GM19351 (cell line): ENCODE results near the gene PLXNB3.
A peak's percentile ranks its signal among the peaks of the same experiment; 100 is the strongest.
"Not testable (repeated sequence)": the region's sequence is repeated elsewhere in the genome, so short reads cannot be mapped to it uniquely, and the experiment has no call there.

ENCODE experiments used
- ATAC-seq: cut with Tn5 transposase; IDR thresholded peaks from one replicate; pipeline ENCODE4 v1.9.1; 2021; ENCODE audit warnings: mild to moderate bottlenecking, moderate library complexity; ENCODE audit not compliant: unreplicated experiment

The PLXNB3 gene

GRCh38 chrX:153763989-153764755, at the start of gene PLXNB3:
TSS of gene PLXNB3 (plus strand) at chrX:153764249. CDS start at chrX:153765536, 1,287 bp downstream.
- peak; percentile 77 for ATAC-seq

- ATAC-seq: no peak
Observed at GRCh38 chrX:153714256-153714655, 49.8 kb upstream of the PLXNB3 start.

- no peak for ATAC-seq
Observed at GRCh38 chrX:153717445-153717844, 46.6 kb upstream of the PLXNB3 start.

GRCh38 chrX:153719238-153719637, 44.8 kb upstream of the PLXNB3 start:
- no peak for ATAC-seq

GRCh38 chrX:153719701-153720100, 44.3 kb upstream of the PLXNB3 start:
- ATAC-seq: no peak

- ATAC-seq: no peak
Observed at GRCh38 chrX:153722704-153723350, 41.2 kb upstream of the PLXNB3 start.

GRCh38 chrX:153723351-153724251, 40.4 kb upstream of the PLXNB3 start:
- ATAC-seq: peak; percentile 30

GRCh38 chrX:153724252-153725038, 39.6 kb upstream of the PLXNB3 start, which contains the start of the genes ABCD1 and BCAP31:
TSS of gene ABCD1 (plus strand) at chrX:153724856. CDS start at chrX:153725267, 411 bp downstream.
TSS of gene BCAP31 (minus strand) at chrX:153724387. CDS start at chrX:153723244, 1,143 bp downstream.
- ATAC-seq: peak; percentile 42

GRCh38 chrX:153725039-153725831, 38.8 kb upstream of the PLXNB3 start:
- no peak for ATAC-seq

GRCh38 chrX:153725832-153726285, 38.2 kb upstream of the PLXNB3 start:
- no peak for ATAC-seq

GRCh38 chrX:153726286-153727122, 37.5 kb upstream of the PLXNB3 start:
- ATAC-seq: peak; percentile 51

GRCh38 chrX:153727123-153727931, 36.7 kb upstream of the PLXNB3 start:
- no peak for ATAC-seq

- no peak for ATAC-seq
Observed at GRCh38 chrX:153728095-153728494, 36.0 kb upstream of the PLXNB3 start.

GRCh38 chrX:153728951-153729631, 35.0 kb upstream of the PLXNB3 start:
- ATAC-seq: no peak

GRCh38 chrX:153730115-153730514, 33.9 kb upstream of the PLXNB3 start:
- ATAC-seq: not testable (repeated sequence)

- no peak for ATAC-seq
Observed at GRCh38 chrX:153731117-153731844, 32.8 kb upstream of the PLXNB3 start.
